GM18868 (cell line): ENCODE results near the gene TM2D1.

Experiments used
- ATAC-seq: cut with Tn5 transposase; IDR thresholded peaks from one replicate; pipeline ENCODE4 v1.9.1; 2021; ENCODE audit warnings: mild to moderate bottlenecking, moderate library complexity; ENCODE audit not compliant: unreplicated experiment

The TM2D1 gene

DNA sequence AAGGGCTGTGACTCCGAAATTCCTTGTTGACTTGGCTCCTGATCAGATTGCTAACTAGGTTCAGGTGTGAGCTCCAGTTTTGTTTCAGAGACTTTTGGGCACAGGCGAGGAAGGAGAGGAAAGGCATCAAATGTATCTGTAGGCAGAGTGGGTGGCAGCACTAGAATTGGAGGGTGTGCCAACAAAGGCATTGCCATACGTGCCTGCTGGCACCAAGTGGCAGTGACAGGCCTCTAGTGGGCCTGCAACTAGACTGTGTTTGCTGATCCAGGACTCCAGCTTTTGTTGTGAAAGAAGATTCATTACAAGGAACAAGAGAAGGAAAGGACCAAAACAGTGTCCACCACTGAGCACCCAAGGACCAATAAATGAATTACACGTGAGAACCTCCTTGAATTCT, 79.5 kb downstream of the TM2D1 start:
- ATAC-seq, result no peak

GRCh38 chr1:61644303-61644702, 80.6 kb downstream of the TM2D1 start:
- no peak for ATAC-seq

DNA sequence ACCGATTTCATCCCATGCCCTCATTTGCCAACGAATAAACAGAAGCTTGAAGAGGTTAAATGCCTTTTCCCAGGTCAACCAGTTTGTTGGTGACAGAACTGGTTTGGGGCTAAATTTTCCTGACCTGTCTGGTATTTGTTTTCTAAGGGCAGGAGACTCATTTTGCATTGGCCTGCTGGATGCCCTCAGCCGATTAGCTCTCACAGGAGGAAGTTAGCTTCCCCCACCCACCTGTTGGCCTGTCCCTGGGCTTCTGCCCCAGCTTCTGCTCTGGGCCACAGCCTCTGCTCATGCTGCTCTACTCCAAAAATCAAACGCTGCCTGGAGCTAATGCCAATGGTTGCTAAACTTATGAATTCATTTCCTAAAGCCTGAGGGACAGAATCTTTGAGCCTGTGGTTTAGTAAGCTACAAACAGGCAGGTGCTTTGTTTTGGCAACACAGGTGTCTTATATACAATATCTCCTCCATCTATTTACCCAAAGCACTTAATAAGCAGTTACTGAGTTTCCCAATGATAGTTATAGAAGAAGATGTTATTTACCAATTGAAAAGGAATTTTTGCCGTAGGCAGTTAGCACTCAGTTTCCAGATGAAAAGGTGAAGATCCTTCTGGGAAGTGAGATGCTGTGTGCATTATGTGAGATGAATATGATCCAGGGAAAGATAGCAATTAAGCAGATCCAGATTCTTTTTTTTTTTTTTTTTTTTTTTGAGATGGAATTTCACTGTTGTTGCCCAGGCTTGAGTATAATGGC, 82.3 kb downstream of the TM2D1 start:
- ATAC-seq, result no peak

GRCh38 chr1:61641578-61642336, 83.2 kb downstream of the TM2D1 start:
- ATAC-seq, result peak; percentile 99

- no peak for ATAC-seq
Measured at GRCh38 chr1:61640531-61641530, 84.1 kb downstream of the TM2D1 start.

DNA sequence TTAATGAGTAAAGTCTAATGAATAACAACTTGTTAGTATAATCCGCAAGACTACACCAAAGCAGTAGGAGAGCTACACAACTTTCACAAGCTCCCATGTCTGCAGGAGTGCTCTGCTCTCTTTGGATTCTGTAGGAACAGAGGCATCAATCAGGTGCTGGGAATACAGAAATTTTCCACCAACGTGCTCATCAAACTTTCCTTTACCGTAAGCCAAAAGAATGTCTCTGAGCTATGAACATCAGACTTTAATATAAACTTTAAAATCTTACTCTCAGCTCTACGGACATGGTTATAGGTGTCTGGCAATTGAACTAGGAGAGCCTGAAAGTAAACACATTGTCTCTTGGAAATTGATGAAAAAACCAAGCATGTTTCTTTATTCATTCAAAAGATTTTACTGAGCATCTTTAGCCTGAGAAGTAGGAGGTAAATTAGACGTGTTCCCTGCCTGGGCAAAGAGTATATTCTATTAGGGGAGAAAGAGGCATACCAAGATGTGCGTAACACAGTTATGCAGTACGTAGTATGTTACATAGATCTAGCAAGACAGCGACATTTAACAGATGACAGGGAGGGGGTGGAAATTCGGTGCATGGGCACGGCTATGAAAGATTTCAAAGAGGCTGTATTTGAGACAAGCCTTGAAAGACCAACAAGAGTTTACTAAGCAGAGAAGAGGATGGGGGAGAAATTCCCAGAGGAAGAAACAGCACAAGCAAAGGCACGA, 85.2 kb downstream of the TM2D1 start:
- no peak for ATAC-seq

DNA sequence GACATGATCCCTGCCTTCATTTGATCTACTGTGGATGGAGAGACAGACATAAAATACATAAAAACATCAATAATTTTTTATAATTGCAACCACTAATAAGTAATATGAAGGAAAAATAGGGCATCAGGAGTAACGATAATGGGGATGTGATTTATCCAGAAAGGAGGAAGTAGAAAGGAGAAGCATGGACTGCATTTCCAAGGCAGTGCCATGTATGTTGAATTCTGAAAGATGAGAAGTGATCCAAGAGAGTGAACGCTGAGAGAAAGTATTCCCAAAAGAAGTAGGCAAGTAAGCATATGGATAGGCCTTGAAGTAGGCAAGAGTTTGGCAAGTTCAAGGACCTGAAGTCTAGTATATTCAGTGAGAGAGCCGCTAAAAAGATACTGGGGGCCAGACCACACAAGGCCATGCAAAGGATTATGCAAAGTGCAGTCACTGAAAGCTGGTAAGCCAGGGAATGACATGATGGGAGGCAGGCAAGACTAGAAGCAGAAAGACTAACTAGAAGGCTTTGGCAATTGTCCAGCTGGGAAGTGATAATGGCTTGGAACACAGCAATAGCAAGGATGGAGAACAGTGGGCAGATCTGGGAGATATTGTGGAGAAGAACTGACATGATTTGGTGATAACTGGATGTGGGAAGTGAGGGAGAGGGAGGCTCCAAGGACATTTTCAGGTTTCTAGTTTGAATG, 85.9 kb downstream of the TM2D1 start:
- no peak for ATAC-seq

DNA sequence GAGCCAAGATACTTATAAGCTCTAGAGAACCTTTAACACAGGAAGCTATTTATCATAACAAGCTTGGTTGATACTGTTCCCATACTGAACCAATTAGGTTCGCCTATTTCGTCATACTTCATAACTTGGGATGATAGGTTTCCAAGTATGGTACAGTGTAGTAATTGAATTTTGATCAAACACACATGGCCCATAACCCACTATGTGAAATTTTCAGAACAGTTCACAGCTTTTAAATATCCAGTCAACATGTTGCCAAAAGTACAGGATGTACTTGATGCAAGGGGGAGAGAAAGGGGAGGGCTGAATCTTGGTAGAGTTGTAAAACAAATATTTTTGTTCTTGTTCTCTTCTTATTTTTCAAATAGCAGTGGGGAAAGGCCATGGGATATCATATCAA, 86.6 kb downstream of the TM2D1 start:
- ATAC-seq, result no peak

DNA sequence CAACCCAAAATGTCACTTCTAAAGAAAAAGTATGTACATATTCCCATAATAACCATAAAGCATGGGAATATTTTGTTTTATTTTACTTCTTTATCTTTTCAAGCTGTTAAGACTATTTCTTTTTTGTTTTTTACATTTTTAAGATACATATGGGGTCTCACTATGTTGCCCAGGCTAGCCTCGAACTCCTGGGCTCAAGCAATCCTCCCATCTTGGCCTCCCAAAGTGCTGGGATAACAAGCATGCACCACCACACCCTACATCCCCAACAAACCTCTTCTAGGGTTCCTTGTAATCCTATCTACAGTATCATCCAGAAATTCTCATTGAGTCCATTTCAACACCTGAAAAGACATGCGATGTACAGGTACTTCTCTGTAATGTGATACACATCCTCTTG, 87.5 kb downstream of the TM2D1 start:
- ATAC-seq, result no peak

DNA sequence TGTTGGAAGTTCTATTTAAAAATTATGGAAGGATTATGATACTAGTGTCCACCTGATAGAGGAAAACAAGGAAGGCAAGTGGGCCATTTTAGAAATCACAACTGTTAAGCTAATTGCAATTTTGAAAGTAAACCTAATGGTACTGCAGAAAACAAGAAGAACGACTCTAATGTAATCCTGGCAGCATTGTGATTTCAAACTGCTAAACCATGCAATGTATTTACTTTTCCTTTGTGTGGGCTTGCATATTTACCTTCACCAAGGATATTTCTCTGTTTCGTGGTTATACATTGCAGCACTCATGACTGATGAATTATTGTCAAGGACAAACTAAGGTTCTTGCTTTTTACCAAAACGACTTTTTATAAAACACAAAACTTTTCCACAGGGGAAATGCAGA, 88.1 kb downstream of the TM2D1 start:
- ATAC-seq, result no peak

DNA sequence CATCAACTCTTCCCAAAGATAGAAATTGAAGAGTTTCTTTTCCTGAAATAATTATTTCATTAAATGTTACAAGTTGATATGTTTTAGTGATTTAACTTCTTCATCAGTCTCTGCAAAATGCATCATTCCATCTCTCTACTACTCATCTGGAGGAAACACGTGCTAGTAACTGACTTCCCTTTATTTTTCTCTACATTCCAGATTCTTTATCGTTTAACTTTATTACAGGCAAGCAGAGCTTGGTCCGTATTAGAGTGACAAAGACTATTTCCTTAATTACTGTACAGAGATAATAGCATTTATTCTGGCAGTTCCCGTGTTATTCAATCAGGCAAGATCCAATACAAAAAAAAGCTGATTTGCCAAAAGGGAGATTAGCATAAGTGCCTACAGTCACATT, 88.6 kb downstream of the TM2D1 start:
- no peak for ATAC-seq

GRCh38 chr1:61635557-61635956, 89.4 kb downstream of the TM2D1 start:
- no peak for ATAC-seq

DNA sequence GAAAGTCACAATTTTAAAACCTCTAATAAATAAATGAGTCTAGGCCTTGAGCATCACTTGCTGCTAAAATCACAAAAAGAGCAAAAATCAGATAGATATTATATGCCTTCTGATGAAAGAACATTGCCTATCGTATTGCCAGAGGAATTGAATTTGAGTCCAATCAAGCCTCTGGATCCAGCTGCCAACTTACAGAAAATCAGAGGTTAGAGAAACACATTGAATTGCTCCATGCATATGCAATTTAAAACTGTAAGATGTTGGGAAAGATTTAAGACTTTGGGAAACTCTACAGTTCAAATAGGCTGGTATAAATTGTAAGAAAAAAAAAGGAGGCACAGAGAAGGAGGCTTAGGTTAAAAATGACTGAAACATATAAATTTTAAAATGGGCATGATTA, 93.5 kb downstream of the TM2D1 start:
- no peak for ATAC-seq
